Stimulated activated CD4-positive, alpha-beta T cell treated with anti-CD3 and anti-CD28 coated beads, Interleukin-4, amount 100 ng/mL, for 4 hours (primary cell): ENCODE data around the gene LPP.

Experiments used
- DNase-seq, 2 experiments: peaks; one replicate each; pipeline ENCODE4 v3.0.0-alpha.2; 2020

The LPP gene

DNA sequence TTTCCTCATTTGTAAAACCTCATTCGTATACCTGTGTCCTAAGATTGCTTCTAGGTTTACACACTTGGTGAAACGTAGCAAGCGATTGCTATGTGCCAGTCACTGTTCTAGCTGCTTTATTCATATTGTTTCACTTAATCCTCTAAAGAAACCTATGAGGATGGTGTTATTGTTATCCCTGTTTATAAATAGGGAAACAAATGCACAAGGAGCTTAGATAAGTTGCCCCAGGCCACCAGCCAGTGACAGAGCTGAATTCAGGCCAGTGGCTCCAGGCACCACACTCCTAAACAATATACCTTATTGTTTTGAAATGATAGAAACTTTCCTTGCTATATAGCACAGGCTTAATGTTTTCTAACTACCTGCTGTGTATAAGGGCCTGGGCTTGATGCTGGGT is 44.0 kb downstream of the LPP start:
- DNase-seq, result no peak

DNA sequence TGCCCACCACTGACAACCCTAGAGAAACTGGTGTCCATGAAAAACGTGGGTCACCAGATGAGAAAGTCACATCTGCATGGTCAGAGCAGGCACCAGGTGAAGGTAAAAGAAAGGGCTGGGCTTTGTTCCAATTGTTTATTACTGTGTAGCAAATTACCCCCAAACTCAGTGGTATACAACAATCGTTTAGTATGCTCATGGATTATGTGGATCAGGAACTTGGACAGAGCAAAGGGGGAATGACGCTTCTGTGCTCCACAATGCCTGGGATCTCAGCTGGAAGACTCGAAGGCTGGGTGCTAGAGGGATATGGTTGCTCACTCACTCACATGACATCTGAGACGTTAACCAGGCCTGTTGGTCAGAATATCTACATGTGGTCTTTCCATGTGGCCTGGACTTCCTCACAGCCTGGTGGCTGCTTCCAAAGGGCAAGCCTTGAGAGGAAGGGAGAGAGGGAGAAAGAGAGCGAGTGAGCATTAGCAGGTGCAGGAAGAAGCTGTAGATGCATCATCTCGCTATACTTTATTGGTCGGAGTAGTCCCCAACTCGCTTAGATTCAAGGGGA is 44.9 kb downstream of the LPP start:
- DNase-seq, result no peak

GRCh38 chr3:188199386-188199785 is 45.4 kb downstream of the LPP start:
- DNase-seq, result no peak

DNA sequence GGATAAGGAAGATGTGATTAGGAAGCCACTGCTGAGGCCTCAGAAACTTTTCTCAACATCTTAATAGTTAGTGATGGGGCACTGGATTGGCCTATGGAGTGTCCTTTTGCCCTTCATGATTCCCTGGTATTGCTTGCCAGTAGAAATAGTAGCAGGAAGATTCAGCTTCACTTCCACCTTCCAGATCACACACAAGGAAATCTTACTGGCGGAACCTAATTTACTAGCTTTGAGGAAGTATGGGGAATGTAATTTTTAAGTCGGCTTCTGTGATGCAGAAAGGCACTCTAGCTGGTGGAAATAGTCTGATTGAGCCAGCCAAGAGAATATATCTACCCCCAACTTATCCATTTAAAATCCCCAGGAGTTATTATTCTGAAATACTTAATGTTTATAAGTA is 46.5 kb downstream of the LPP start:
- DNase-seq, result no peak

- DNase-seq, result no peak
Observed at GRCh38 chr3:188202358-188203138, 48.6 kb downstream of the LPP start.

DNA sequence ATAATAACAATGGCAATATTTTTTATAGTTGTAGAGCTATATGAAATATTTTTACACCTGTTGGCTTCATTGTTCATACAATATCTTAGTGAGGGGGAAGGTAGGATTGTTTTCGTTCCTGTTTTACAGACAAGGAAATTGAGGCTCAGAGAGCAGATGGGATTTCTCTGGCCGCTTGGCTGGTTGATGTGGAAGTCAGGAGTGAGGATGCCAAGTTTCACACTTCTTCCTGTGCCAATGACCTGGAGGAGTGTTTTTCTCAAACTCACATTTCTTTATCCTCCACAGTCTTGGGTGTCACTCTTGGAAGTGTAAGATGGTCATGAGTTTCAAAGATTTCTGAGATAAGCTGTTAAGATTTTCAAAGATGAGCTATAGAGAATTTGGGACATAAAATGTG is 50.6 kb downstream of the LPP start:
- no peak for DNase-seq

GRCh38 chr3:188205992-188206416 is 52.0 kb downstream of the LPP start:
- DNase-seq, result no peak

- no peak for DNase-seq
Observed at GRCh38 chr3:188206787-188207186, 52.8 kb downstream of the LPP start.

DNA sequence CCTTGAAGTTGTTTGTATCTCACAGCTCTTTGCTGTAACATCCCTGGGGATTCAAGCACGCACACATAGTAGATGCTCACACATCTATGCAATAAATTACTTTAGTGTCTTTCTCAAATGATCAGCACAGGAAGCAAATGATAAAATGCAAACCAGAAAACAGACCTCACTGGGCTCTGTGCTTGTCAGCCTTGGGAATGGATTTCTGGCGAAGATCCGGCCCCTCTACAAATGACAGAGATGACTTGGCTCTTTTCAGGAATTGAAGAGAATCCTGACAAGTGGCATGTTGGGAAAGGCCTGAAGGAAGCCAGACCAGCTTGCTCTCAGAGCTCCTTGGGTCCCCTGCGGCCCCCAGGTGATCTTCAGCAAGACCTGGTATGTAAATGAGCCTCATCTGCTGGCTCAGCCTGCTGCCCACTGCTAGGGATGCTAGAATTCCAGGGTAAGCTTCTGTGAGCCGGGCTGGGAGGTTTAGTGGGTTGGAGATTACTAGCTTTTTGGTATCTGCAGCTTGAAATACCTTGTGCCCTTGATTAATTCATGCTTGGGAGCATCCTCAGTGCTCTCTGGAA is 54.1 kb downstream of the LPP start:
- no peak for DNase-seq

- DNase-seq, result no peak
Observed at GRCh38 chr3:188208516-188208981, 54.6 kb downstream of the LPP start.

- no peak for DNase-seq
Observed at GRCh38 chr3:188209034-188209433, 55.1 kb downstream of the LPP start.

DNA sequence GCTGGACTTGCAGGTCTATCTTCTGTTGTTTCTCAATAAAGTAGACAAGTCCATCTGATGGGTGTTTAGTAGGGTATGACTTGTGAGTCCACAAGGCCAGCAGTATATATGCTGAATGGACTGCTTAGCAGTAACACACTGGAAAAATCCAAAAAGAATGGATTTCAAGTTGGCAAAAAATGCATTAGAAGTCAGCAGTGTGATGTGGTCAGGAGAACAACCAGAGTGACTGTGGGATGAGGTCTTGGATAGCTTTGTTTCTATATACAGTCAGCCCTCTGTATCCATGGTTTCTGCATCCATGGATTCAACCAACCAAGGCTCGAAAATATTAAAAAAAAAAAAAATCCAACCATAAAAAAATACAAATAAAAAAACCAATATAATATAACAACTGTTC is 55.8 kb downstream of the LPP start:
- no peak for DNase-seq

- DNase-seq, result no peak
Observed at GRCh38 chr3:188211476-188211875, 57.5 kb downstream of the LPP start.

DNA sequence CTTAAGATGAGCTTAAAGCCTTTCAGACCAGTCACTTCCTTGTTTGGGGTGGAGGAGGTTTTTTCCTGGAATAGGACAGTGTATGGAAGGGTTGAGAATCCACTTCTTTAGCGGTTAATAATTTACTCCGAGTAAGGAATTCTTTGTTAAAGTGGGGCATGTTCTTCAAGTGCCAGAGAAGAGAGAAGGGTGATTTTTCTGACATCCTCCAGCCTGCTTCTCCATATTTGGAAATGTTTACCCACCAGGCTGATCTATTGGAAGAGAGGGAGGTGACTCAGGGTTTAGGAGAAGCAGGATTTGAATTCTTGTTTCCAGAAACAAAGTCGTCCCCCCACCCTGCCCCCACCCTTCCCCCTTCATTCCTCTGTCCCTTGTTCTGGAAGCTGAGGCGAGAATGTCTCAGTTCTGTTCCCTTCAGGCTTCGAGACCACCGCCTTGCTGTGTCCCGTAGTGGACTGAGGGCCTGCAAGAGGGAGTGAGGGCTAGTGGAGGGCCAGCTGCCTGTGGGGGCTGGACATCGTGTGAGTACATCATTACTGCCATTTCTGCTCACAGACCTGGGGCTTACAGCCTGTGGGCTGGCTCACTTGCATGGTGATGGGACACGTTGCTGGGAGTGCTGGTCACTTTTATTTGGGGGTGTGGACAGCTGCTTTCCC is 58.5 kb downstream of the LPP start:
- DNase-seq, result no peak

GRCh38 chr3:188214442-188214841 is 60.5 kb downstream of the LPP start:
- no peak for DNase-seq

DNA sequence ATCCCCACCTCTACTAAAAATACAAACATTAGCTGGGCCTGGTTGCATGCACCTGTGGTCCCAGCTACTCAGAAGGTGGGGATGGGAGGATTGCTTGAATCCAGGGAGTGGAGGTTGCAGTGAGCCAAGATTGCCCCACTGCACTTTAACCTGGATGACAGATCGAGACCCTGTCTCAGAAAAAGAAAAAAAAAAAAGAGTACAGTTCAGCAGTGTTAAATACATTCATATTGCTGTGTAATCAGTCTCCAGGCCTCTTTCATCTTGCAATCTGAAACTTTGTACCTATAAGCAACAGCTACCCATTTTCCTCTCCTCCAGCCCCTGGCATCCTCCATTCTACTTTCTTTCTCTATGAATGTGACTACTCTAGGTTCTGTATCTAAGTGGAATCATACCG is 61.2 kb downstream of the LPP start:
- no peak for DNase-seq

GRCh38 chr3:188217011-188217463 is 63.1 kb downstream of the LPP start:
- no peak for DNase-seq

- DNase-seq, result no peak
Observed at GRCh38 chr3:188217726-188218125, 63.8 kb downstream of the LPP start.

- no peak for DNase-seq
Observed at GRCh38 chr3:188218603-188219002, 64.6 kb downstream of the LPP start.

DNA sequence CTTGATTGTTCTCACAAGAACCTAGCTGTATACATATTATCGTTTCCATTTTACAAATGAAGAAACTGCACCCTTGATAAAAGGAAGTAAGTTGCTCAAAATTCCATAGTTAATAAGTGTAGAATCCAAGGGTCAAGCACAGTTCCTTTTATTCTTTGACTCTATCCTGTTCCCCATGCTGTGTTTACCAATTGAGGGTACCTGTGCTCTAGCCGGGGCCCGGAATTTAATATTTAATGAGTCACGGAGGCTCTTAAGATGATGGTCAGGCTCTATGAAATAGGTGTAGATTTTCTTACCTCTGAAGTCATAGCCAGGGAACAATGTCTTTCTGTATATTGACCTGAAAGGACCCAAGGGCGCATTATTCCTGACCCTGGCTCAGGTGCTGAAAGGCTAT is 65.2 kb downstream of the LPP start:
- DNase-seq, result no peak

DNA sequence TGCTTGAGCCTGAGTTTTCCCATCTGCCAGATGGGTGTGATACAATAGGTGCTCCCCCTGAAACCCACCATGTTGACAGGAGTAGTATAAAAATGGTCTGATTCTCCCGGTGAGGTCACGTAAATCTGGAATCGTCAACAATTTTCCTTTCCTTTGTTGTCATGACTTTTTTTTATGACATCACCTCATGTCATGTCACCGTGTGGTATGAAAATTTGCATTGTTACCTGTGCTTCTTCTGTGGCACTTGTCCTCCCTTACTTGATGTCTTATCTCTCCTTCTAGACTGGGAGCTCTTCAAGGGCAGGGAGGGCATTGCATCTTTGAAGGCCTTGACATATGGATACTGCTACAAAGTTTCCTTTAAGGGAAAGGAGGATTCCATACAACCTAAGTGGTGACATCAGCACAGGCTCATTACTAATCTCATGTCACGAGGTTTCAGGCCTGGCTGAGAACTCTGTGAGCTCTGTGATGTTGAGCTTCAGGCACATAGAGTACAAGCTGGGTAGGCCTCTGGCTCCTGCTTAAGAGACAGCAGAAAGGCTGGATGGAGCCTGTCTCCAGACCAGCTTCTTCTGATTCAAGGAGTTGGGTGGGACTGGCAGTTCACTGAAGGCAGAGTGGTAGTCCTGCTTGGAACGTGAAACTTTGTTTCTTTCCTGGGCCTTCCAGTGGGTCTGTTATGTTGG is 66.3 kb downstream of the LPP start:
- no peak for DNase-seq

DNA sequence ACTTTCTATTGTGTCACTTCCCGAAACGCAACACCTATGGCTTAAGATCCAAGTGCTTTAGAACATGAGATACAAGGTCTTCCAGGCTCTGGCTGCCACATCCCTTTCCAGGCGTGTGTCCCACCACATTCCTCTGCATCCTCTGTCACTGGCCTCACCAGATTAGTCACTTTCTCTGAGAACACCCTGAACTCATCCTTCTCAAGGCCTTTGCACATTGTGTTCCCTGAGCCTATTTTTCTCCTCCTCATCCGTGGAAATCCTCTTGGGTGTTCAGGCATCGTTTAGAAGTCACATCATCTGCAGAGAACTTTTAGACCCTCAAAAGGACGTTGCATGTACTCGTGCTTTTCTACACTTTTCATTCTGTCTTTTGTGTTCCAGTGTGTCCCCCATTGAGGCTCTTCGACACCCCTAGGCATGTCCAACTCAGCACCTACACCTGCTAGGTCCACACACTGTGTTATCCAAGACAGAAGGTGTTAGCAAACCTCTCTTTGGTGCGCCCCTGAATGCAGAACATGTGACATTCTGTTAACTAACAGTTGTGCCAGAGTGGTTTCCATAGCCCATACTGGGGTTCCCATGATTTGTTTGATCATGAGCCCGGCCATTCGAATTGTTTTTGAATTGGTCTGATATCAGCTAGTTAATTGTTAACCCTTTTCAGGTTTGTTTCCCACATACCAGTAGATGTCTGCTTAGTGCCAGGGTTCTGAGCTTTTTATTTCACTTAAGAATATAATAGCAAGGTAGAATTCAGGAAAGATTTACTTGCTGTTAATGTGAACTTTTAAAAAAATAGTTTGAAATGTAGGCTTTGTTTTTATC is 67.2 kb downstream of the LPP start:
- no peak for DNase-seq
